GM18519 (cell line): ENCODE results near the gene HIRA.

Source experiments
- ATAC-seq: cut with Tn5 transposase; IDR thresholded peaks from one replicate; pipeline ENCODE4 v1.9.1; 2021; ENCODE audit warnings: mild to moderate bottlenecking, moderate library complexity; ENCODE audit not compliant: unreplicated experiment, low FRiP score

HIRA gene

DNA sequence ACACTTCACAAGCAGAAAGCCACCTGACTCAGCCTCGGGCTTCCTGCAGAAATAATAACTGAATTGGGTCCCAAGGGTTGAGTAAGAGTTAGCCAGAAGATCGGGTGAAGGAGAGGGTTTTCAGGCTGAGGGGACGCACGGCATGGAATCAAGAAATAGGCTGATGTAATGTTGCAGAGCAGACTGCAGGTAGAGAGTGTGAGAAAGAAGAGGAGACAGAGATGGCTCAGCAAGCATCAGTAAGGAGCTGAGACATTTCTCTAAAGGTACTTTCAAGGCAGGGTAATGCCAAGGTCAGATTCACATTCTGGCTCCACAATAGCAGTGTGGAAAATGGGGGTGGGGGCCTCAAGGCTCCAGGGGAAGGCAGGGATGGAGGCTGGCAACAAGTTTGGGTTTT lies 18.6 kb downstream of the HIRA start:
- ATAC-seq = no peak

- no peak for ATAC-seq
Observed at GRCh38 chr22:19412478-19412877, 19.1 kb downstream of the HIRA start.

DNA sequence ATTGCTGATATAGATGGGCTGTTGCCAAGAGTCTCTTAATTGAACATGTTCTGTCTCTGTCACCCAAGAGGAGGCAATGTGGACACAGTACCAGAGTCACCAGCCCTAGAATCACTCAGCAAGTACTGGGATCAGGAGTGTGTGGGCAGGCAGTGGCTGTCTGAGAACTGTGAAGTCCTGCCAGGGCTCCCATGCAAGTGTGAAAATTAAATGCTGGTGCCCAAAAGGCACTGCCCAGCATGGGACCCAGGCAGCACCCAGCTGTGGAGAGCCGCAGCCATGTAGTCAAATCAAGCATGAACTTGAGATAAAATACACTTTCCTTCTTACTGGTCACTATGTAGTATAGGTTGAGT lies 19.9 kb downstream of the HIRA start:
- no peak for ATAC-seq

GRCh38 chr22:19410941-19411689 lies 20.4 kb downstream of the HIRA start:
- ATAC-seq = no peak

DNA sequence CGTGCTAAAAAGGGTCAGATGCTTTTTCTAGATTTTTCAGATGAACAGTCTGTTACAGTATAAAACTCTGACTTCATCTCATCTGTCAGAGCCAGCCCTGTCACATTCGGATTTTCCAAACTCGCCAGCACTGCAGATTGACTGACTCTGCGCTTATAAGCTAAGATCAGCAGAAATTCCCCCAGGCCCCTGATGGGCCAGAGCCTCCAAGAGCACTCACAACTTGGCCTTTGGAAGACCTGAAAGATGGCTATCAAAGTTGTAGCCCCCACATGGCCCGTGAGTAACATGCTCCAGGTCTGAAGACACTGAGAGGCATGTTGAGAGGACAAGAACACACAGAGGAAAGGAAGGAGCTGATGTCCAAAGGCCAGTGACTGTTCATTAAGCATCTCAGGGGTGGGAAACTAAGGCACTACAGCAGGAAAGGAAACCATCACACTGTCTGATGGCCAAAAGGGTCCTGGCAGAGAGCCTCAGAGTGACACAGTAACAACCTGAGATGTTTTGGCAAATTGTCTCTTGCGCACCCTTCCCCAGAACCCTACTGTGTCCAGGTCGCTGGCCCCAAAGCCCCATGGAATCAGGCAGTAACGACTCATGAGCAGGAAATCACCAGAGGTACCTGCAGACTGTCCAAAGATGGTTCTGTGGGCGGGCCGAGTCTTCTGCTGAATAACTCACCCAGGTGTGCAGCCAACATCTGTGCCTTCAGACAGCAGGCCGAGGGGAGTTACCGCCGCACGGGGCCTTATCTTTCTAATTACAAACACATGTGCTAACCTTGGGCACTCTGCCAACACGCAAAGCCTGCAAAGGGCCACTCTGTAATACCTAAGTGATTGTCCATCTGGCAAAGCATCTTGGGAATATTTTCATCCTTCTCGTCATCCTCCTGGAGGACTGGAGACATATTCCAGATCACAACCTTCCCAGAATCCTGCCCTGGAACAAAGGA lies 23.6 kb downstream of the HIRA start:
- no peak for ATAC-seq

GRCh38 chr22:19406846-19407245 lies 24.7 kb downstream of the HIRA start:
- no peak for ATAC-seq

- no peak for ATAC-seq
Observed at GRCh38 chr22:19406281-19406811, 25.2 kb downstream of the HIRA start.

DNA sequence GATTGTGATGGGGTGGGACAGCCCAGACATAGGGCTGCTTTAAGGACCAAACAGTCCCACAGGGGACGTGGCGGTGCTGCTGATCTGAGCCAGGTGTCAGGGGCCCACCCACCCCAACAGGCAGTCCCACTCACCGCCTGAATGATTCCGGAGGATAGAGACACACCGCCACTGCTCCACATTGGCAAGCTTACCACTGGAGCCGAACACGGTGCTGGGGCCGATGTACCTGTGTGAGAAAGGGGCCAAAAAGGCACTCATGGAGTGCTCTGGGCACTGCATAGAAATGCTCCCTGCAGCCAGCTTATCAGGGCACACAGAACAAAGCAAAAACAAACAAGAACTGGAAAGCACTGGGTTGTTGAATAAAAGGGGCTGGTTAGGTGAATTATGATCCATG lies 25.9 kb downstream of the HIRA start:
- ATAC-seq = no peak

GRCh38 chr22:19405133-19405532 lies 26.4 kb downstream of the HIRA start:
- ATAC-seq = no peak

GRCh38 chr22:19404676-19405075 lies 26.9 kb downstream of the HIRA start:
- no peak for ATAC-seq

DNA sequence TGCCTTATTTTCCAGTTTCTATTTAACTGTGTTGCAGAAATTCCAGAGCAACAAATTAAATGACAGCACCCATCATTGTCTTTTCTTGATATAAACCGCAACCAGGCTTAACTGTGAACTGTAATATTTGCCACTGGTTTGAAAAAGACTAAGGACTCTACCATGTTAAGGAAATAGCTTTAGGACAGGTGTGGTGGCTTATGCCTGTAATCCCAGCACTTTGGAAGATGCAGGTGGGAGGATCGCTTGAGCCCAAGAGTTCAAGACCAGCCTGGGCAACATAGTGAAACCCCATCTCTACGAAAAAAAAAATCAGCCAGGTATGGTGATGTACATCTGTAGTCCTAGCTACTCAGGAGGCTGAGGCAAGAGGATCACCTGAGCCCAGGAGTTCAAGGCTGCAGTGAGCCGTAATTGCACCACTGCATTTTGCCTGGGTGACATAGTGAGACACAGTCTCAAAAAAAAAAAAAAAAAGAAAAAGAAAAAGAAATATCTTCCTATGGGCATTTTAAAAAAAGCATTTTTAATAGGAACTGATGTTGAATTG lies 28.8 kb downstream of the HIRA start:
- no peak for ATAC-seq

DNA sequence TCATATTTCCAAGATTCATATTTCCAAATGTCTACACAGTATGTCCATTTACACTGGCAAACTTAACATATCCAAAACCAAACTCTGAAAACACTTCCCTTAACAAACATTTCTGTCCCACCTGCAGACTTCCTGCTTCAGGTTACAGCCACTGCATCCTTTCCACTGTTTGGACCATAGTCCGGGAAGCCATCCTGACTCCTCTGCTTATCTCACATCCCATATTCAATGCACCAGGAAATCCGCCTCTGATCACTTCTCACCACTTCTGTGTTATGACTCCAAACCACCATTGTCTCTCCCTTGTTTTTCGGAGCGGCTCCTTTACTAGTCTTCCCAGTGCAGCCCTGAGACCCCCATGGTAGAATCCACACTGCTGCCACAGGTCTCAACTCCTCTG lies 30.1 kb downstream of the HIRA start:
- ATAC-seq = no peak

GRCh38 chr22:19400881-19401280 lies 30.7 kb downstream of the HIRA start:
- no peak for ATAC-seq

DNA sequence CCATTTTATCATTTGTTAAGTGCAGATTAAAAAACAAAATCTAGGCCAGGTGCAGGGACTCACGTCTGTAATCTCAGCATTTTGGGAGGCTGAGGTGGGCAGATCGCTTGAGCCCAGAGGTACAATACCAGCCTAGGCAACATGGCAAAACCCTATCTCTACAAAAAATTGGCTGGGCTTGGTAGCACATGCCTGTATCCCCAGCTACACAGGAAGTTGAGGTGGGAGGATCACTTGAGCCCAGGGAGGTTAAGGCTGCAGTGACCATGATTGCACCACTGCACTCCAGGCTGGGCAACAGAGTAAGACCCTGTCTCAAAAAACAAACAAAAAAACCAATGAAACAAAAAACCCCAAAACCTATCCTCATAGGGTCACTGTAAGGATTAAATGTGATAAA lies 32.9 kb downstream of the HIRA start:
- no peak for ATAC-seq

DNA sequence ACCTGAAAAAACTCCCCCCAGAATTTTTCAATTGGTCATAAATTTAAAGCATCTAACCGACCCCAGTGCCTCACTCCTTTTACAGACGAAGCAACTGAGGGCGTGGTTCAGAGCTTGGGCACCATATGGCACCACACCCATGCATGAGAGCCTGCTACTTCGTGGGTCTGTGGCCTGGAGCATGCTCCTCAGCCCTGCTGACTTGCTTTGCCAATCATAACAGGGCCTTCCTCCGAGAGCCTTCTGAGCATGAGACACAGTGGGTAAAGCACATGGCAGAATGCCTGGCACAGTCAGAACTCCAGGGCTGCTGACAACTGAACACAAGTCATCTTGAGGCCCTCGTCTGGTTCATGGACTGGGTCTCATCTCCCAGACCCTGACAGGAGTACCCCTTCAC lies 33.3 kb downstream of the HIRA start:
- no peak for ATAC-seq

DNA sequence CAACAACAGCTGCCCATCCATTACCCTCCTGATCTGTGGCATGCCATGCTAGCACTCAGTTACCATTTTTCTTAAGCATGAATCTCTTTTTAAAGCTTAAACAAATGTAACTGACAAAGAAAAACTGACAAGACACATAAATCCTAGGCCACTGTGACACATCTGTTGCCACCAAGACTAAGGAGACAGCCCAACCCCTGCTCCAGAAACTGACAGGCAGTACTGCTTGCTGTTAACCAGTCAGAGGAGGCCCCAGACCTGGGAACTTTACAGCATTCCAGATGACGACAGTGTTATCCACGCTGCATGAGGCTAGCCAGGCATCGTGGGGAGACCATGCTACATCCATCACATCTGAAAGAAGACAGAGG lies 33.8 kb downstream of the HIRA start:
- ATAC-seq = no peak

DNA sequence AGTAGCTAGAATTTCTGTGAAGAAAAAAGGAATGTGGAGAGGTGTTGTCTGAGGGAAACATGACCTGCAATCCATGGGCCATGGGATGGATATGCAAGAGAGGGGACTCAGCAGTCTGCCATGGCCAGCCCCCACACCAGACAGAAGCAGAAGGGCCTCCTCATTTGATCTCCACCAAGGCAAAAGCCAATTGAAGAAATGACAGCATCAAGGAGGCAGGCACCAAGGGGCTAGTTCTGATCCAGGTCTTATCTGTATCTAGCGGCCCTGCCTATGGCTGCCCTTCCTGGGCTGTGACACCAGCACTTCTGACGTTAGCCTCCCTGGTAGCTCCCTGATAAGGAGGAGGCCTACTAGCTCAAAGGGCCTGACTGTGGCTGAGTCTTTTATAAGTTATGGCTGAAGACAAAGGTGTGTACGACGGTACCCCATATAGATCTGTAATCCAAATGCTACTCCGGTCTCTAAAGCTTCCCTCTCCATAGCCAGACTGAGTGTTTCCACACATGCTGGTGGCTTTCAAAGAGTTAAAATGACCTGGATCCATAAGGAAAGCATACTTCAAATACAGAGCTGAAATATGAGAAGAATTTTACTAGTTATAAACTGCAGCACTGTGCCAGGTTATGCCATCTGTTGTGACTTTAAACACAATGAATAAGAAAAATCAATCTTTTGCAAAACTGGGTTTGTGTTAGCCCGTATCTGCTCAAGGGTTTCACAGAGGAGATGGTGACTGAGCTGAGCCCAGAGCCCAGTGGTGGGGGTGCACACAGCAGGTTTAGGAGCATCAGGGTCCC lies 34.4 kb downstream of the HIRA start:
- no peak for ATAC-seq

DNA sequence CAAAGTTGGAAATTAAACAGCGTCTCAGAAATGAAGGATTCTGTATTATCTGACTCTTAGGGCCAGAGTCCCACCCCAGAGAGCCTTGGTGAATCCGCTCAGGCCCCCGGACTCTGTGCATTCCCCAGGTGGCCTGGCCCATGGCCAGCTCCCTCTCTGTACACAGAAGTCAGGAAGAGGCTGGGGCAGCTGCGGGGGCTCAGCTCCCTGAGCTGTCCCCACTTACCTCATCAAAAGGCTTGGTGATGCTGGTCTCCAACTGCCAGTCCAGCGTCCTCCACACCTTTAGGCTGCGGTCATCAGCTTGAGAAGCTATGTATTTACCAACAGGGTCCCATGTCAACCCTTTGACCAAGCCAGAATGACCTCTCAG lies 35.0 kb downstream of the HIRA start:
- no peak for ATAC-seq

DNA sequence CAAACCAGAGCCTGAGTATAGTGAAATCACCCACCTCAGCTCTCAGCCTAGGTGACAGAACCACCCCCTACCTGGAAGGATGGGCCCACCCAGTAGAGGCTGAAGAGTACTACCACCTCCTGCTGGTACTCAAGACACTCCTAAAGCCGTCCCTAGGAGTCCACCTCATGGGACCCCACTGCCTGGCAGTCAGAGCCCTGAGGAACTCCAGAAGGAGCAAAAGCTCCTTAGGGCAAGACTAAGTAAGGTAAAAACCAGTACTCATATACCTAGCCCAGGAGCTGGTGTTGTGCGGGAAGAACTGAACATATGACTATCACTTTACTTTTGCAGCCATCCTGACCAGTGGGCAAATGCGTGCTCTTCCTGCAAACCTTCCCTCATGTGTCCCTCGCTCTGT lies 36.3 kb downstream of the HIRA start:
- no peak for ATAC-seq

- ATAC-seq = no peak
Observed at GRCh38 chr22:19394274-19395050, 37.1 kb downstream of the HIRA start.
